Measurements from ENCODE around the gene EIPR1. TPM values are rescaled to one million over a fixed set of nuclear protein-coding genes. Genes with fewer than 3 reads are reported as not detected.
"Not testable (repeated sequence)": the region's sequence is repeated elsewhere in the genome, so short reads cannot be mapped to it uniquely, and the experiment has no call there.

EIPR1 gene
- total RNA-seq, 2 donors from 2014 or later, result 34.5 to 35.1 TPM

DNA sequence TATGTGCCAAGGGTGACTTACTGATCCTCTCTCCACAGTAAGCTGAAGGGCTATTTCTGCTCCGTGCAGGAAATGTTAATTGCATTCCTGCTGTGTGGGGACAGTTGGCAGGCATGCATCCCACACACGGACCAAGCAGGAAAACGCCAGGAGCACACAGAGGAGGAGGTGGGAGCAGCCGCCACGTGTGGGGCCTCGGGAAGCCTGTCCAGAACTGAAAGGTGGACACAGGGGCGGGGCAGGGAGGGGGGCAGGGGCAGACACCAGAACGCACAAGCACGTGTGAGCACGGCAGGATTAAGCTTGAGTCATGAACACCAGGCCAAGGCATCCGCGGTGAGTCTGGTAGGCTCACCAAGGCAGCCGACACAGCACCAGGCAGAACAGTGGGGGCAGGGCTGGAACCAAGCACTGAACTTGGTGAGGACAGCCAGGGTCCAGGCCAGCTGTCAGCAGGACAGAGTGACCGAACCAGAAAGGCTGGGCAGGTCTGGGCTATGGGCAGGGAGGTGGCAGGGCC, 177.1 kb downstream of the EIPR1 start:
- Mint-ChIP-seq H3K27ac (no peak overlapping the region), H3K27me3 (ENCODE audit: low read depth) (no peaks in the 10 kb centered on the region), H3K4me3 (no peak overlapping the region), H3K4me1 (ENCODE audit: low read depth) (no peaks in the 10 kb centered on the region), H3K9me3 (no peaks in the 10 kb centered on the region), H3K36me3 (ENCODE audit: insufficient read depth in 2 of 2) (no peaks in the 10 kb centered on the region)
- DNase-seq, result no peak
- ATAC-seq (replicated peaks in 1 of 2), result no peak

DNA sequence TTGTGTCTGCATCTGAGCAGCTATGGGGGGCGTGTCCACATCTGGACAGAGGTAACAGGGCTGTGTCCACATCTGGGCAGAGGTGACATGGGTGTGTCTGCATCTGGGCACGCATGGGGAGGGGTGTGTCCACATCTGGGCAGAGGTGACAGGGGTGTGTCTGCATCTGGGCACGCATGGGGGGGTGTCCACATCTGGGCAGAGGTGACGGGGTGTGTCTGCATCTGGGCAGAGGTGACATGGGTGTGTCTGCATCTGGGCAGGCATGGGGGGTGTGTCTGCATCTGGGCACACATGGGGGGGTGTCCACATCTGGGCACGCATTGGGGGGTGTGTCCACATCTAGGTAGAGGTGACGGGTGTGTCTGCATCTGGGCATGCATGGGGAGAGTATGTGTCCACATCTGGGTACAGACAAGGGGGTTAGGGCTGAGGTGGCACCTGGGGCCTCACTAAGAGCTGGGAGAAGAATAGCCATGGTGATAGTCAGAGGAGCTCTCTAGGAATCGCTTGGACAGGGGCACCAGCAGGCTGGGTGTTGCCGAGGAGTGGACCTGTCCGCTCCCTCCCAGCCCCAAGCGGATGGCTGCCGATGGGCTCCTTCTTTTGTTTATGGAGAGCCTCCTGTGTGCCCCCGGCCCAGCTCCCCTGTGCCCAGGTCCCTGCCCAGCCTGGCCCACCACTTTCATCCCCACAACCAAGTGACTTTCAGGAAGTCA, 177.8 kb downstream of the EIPR1 start:
- H3K27me3 Mint-ChIP-seq (ENCODE audit: low read depth), result no peaks in the 10 kb centered on the region
- DNase-seq (no peak), ATAC-seq (replicated peaks in 1 of 2) (no peak)
- no peak overlapping the region for H3K4me3 Mint-ChIP-seq
- H3K36me3 Mint-ChIP-seq (ENCODE audit: insufficient read depth in 2 of 2), result no peaks in the 10 kb centered on the region
- H3K4me1 Mint-ChIP-seq (ENCODE audit: low read depth), result no peaks in the 10 kb centered on the region
- H3K9me3 Mint-ChIP-seq, result no peaks in the 10 kb centered on the region
- no peak overlapping the region for H3K27ac Mint-ChIP-seq

DNA sequence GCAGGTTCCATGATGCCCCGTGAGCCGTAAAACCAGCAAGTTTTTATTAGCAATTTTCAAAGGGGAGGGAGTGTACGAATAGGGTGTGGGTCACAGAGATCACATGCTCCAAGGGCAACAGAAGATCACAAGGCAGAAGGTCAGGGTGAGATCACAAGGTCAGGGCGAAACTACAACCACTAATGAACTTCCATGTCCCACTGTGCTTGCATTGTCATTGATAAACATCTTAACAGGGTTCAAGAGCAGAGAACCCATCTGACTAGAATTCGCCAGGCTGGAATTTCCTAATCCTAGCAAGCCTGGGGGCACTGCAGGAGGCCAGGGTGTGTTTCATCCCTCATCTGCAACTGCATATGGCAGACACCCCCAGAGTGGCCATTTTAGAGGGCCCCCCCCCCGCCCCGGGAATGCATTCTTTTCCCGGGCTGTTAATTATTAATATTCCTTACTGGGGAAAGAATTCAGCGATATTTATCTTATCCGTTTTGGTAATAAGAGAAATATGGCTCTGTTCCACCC, 178.9 kb downstream of the EIPR1 start:
- not testable (repeated sequence) for H3K9me3 Mint-ChIP-seq; H3K4me1 Mint-ChIP-seq (ENCODE audit: low read depth); ATAC-seq (replicated peaks in 1 of 2); DNase-seq; H3K27me3 Mint-ChIP-seq (ENCODE audit: low read depth); H3K36me3 Mint-ChIP-seq (ENCODE audit: insufficient read depth in 2 of 2)
- peak overlapping the region; percentile 82 for H3K27ac Mint-ChIP-seq
- peak overlapping the region in 1 of 2 donors; percentile 70 for H3K4me3 Mint-ChIP-seq

DNA sequence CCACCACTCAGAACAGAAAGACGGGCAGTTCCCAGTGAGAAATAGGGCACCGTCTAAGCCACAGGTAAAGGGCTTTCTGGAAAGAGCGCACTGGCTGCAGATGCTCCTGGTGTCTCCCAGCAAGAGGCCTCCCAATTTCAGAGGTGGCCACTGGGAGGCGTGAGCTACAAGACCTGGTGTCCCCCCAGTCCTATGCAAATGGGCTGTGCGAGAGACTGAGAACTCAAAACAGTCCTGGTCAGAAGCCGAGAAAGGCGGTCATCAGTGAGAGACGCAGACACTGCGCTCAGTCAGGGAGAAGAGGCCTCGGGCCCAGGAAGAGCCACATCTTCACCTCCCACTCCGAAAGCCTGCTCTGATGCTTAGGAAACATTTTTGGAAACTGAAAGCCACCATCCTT, 179.5 kb downstream of the EIPR1 start:
- peak overlapping the region; percentile 20 to 70 for H3K4me3 Mint-ChIP-seq
- no peaks in the 10 kb centered on the region for H3K9me3 Mint-ChIP-seq
- no peaks in the 10 kb centered on the region for H3K36me3 Mint-ChIP-seq (ENCODE audit: insufficient read depth in 2 of 2)
- H3K4me1 Mint-ChIP-seq (ENCODE audit: low read depth), result no peaks in the 10 kb centered on the region
- H3K27ac Mint-ChIP-seq, result peak overlapping the region; percentile 82
- no peaks in the 10 kb centered on the region for H3K27me3 Mint-ChIP-seq (ENCODE audit: low read depth)
- ATAC-seq (replicated peaks in 1 of 2), result peak; percentile 62 to 89
- DNase-seq, result peak; percentile 21 to 39

DNA sequence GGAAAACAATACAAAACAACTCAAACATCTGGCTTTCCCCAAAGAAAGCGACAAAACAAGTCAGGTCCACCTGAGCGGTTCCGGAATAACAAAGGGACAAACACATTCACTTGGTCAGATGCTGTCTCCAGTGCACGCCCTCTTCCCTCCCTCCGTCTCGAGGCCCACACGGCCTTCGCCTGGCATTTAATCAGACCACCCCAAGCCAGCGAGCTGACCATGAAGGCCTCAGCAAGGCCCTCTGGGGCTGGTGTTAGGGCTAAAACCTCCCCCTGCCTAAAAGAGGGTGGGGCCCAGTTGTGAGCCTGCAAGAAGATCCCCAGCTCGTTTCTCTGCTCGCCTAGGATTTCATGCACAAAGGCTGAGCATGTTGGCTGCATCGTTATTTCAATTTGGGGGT, 180.3 kb downstream of the EIPR1 start:
- Mint-ChIP-seq H3K4me3 (no peak overlapping the region), H3K9me3 (no peaks in the 10 kb centered on the region), H3K27me3 (ENCODE audit: low read depth) (no peaks in the 10 kb centered on the region), H3K4me1 (ENCODE audit: low read depth) (no peaks in the 10 kb centered on the region), H3K27ac (no peak overlapping the region), H3K36me3 (ENCODE audit: insufficient read depth in 2 of 2) (peaks cover 1% of the 10 kb centered on the region in 2 donors)
- no peak for ATAC-seq (replicated peaks in 1 of 2)
- no peak for DNase-seq

DNA sequence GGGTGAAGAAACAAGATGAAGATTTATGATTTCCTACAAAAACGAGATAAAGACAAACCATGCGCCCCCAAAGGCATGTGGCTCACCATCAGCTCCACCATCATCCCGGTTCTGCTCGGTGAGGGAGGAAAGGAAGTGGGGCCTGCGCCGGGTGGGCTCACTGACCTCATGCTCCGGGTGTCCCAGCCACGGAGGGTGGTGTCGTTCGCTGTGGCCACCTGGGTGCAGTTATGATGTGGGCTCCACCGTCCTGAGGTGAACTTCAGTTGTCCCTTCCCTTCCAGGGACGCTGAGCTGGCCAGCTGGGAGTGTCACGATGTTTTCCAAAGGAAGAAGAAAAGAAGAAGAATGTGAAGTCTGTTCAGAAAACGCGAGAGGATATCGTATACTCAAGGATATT, 180.9 kb downstream of the EIPR1 start:
- Mint-ChIP-seq H3K36me3 (ENCODE audit: insufficient read depth in 2 of 2) (peaks cover 1% of the 10 kb centered on the region in 2 donors), H3K4me3 (no peak overlapping the region), H3K27me3 (ENCODE audit: low read depth) (no peaks in the 10 kb centered on the region), H3K4me1 (ENCODE audit: low read depth) (no peaks in the 10 kb centered on the region), H3K27ac (no peak overlapping the region), H3K9me3 (no peaks in the 10 kb centered on the region)
- DNase-seq (no peak), ATAC-seq (replicated peaks in 1 of 2) (no peak)

DNA sequence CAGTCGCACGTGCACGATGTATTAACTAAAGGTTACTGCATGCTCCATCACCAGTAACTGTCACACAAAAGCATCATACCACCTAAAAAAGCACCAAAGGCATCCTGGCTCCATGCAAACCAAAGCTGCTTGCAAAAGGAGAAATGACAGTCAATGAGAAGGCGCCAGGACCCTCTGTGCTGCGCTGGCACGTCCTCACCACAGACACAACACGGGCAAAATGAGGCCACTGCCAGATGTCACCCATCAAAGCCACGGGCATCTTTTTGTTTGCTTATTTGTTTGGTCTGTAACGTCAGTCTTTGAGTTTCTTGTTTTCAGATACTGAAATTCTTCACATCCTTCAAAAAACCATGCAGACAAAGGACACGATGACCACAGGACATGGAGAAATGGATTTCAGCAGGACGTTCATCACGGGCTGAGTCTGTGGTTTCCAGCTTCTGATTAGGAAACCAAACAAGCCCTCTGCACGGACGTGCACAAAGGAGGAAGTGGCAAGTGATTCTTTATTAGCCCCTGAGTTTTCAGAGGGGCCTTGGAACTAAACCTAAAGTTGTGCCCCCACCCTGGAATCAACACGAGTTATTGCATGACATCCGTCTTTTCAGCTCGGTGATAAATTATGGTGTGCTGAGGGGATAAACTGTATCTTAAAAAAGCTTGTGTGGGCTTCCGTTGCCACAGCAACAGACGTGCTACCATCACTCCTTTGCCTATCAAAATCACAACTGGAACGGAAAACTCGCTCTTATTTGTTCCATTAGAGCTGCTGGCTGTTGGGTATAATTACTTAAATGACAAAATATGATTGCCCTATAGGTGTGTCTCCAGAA, 181.8 kb downstream of the EIPR1 start:
- H3K9me3 Mint-ChIP-seq, result no peaks in the 10 kb centered on the region
- peaks cover 1% of the 10 kb centered on the region in 2 donors for H3K36me3 Mint-ChIP-seq (ENCODE audit: insufficient read depth in 2 of 2)
- DNase-seq (no peak), ATAC-seq (replicated peaks in 1 of 2) (no peak)
- no peaks in the 10 kb centered on the region for H3K4me1 Mint-ChIP-seq (ENCODE audit: low read depth)
- H3K27ac Mint-ChIP-seq, result no peak overlapping the region
- H3K27me3 Mint-ChIP-seq (ENCODE audit: low read depth), result no peaks in the 10 kb centered on the region
- H3K4me3 Mint-ChIP-seq, result no peak overlapping the region

DNA sequence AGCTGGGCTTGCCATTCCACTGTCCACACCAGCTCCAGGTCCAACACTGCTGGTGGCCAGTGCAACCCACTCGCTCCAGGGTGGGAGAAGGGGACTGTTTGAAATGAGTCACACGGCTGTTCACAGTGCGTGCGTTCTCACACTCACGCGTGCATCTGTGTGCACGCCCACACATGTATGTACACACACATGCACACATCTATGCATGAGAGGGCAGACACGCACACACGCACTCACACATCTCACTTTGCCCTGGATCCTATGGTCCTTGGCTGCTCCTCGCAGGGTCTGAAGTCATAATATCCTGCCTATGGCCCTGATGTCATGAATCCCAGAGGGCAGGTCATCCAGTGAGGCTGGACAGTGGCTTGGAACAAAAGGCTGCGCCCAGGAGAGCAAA, 182.8 kb downstream of the EIPR1 start:
- DNase-seq, result no peak
- Mint-ChIP-seq H3K27me3 (ENCODE audit: low read depth) (no peaks in the 10 kb centered on the region), H3K27ac (no peak overlapping the region), H3K4me3 (no peak overlapping the region), H3K36me3 (ENCODE audit: insufficient read depth in 2 of 2) (peaks cover 1% of the 10 kb centered on the region in 2 donors), H3K9me3 (no peaks in the 10 kb centered on the region), H3K4me1 (ENCODE audit: low read depth) (no peaks in the 10 kb centered on the region)
- ATAC-seq (replicated peaks in 1 of 2), result no peak

DNA sequence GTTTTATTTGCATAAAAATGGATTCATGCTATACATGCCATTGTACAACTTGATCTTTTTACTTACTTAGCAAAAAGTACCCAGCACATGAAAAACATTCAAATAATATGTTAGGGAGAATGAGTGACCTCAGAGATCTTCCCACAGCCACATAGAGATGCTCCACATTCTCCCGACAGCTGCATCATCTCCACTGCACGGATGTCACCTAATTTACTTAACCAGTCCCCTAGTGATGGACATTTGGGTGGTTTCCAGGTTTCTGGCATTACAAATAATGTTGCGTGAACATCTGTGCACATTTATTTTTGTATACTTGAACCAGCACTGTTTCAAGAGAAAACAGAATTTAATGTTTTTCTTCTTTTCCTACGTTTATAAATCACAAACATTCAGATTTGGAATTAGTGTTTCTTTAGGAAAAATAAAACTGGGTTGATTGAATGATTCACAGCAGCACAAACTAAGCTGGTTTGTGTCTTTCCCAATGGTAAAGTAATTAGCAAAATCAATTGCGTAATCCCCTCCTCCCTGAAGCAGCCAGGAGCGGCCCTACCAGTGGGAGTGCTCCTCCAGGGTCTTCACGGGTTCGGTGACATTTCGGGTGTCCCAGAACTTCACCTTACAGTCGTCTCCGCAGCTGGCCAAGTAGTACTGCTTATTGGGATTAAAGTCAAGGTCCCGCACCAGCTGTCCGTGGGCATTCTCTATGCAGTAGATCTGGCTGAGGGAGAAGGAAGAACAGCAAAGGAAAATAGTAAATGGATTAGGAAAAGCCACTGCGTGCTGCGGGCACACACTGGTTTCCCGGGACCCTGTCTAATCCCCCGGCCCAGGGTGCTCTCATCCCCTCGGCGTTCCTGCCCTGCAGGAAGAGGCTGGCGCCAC, 183.9 kb downstream of the EIPR1 start:
- Mint-ChIP-seq H3K27ac (no peak overlapping the region), H3K9me3 (no peaks in the 10 kb centered on the region), H3K4me1 (ENCODE audit: low read depth) (no peaks in the 10 kb centered on the region), H3K36me3 (ENCODE audit: insufficient read depth in 2 of 2) (peaks cover 1% of the 10 kb centered on the region in 2 donors), H3K27me3 (ENCODE audit: low read depth) (no peaks in the 10 kb centered on the region), H3K4me3 (no peak overlapping the region)
- no peak for DNase-seq
- no peak for ATAC-seq (replicated peaks in 1 of 2)

DNA sequence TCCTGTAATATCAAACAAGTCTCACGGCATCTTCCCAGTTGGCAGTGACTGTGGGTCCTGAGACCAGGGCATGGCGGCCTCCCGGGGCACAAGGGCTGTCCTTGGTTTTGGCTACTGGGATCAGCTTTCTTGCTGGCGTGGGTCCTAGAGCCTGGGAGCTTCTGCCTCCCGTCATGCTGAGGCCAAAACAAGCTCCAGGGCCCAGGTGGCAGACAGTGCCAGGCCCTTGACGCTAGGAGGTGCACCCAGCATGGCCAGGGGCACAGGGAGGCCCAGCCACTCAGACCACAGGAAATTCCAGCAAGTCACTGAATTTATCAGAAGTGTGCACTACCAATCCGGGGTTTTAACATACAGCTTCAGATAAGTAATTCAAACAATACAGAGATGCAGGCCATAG, 184.7 kb downstream of the EIPR1 start:
- H3K27me3 Mint-ChIP-seq (ENCODE audit: low read depth), result no peaks in the 10 kb centered on the region
- no peak for DNase-seq

DNA sequence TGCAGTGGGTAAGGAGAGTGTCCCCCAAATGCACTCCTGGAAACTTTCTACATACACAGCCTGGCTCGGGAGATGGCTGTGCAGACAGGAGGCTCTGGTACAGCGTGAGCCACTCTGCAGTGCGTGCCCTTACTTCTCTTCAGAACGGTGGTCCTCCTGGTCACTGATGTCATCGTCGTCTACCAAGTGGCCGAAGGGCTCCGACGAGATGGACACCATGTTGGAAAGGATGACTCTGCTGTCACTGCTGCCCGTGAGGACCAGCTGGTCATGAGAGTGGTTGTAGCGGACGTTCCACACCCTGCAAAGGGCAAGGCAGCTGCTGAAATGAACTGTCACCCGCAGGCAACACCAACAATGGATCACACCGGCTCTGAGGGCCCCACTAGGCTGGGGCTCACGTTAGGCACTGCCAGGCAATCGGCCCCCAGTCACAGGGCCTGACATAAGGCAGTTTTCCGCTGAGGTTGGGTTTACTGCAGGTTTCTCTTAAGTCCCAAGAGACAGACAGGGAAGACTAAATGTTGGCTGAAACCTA, 185.3 kb downstream of the EIPR1 start:
- no peak for ATAC-seq (replicated peaks in 1 of 2)
- Mint-ChIP-seq H3K27me3 (ENCODE audit: low read depth) (no peaks in the 10 kb centered on the region), H3K4me3 (no peak overlapping the region), H3K9me3 (no peaks in the 10 kb centered on the region), H3K36me3 (ENCODE audit: insufficient read depth in 2 of 2) (peaks cover 1% of the 10 kb centered on the region in 2 donors), H3K4me1 (ENCODE audit: low read depth) (no peaks in the 10 kb centered on the region), H3K27ac (no peak overlapping the region)
- DNase-seq, result no peak

More for the DNA sequence above, 184.7 kb downstream of the EIPR1 start:
- Mint-ChIP-seq H3K36me3 (ENCODE audit: insufficient read depth in 2 of 2) (peaks cover 1% of the 10 kb centered on the region in 2 donors), H3K4me1 (ENCODE audit: low read depth) (no peaks in the 10 kb centered on the region), H3K27ac (no peak overlapping the region), H3K4me3 (no peak overlapping the region), H3K9me3 (no peaks in the 10 kb centered on the region)
- ATAC-seq (replicated peaks in 1 of 2), result no peak

DNA sequence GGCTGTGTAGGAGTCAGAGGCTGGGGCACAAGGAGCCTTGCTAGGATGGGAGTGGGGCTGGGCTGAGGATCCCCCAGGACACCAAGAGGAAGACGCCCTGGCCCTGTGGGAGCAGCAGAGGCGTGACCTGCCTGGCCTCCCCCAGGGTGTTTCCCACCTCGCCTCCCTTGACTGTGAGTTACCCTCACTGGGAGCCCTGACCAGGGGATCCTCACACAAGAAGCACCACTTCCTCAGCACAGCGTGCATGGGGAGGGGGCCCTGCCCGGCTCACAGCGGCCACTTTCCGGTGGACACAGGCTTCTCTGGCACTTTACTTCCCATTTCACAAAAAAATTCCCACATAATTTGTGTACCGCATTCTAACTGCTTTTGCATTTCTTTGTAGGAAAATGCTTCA, 187.7 kb downstream of the EIPR1 start:
- peaks cover 1% of the 10 kb centered on the region in 2 donors for H3K36me3 Mint-ChIP-seq (ENCODE audit: insufficient read depth in 2 of 2)
- DNase-seq (no peak), ATAC-seq (replicated peaks in 1 of 2) (no peak)
- H3K27me3 Mint-ChIP-seq (ENCODE audit: low read depth), result no peaks in the 10 kb centered on the region
- no peak overlapping the region for H3K27ac Mint-ChIP-seq
- no peaks in the 10 kb centered on the region for H3K9me3 Mint-ChIP-seq
- no peak overlapping the region for H3K4me3 Mint-ChIP-seq
- H3K4me1 Mint-ChIP-seq (ENCODE audit: low read depth), result no peaks in the 10 kb centered on the region
